Gastrocnemius medialis (tissue), 4 donors: ENCODE results near the gene EHD4.

Source experiments
- POLR2A ChIP-seq, 2 donors: fragments of 450-650 bp; IDR thresholded peaks; one replicate each; pipeline ENCODE4 v1.6.1; 2017; ENCODE audit warnings: antibody characterized with exemption in 2 of 2, mild to moderate bottlenecking in 2 of 2, moderate library complexity in 2 of 2
- TF ChIP-seq, protein P1 (sequence below), 5 experiments: fragments of 450-650 bp in 3 of 5; fragments of 200-600 bp in 2 of 5; sonication (generic) in 2 of 5; IDR thresholded peaks in 4 of 5; conservative IDR thresholded peaks in 1 of 5; 1 replicate in 4 of 5; 2 replicates in 1 of 5; pipeline ENCODE4 v1.5.1; 2016 to 2019; ENCODE audit warnings: antibody characterized with exemption in 5 of 5, mild to moderate bottlenecking in 3 of 5, moderate library complexity in 3 of 5

DNA sequence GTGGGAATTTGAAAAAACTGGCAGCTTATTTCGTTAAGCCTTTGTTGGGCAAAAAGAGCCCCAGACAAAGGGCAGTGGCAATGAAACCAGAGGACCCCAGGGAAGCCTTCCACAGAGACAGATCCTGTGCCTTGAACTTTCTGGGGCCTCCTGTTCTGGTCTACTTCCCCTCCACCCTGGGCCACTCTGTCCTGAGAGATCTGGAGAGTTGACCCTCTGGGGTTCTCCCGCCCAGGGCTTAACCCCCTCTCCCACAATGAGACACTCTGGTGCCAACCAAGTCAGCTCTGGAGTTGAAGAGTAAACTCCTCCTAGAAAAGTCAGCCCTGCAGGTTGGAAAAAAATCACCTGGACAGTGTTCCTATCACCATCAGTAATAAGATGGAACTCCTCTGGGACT, 20.8 kb downstream of the EHD4 start:
- TF ChIP-seq, protein P1, sequence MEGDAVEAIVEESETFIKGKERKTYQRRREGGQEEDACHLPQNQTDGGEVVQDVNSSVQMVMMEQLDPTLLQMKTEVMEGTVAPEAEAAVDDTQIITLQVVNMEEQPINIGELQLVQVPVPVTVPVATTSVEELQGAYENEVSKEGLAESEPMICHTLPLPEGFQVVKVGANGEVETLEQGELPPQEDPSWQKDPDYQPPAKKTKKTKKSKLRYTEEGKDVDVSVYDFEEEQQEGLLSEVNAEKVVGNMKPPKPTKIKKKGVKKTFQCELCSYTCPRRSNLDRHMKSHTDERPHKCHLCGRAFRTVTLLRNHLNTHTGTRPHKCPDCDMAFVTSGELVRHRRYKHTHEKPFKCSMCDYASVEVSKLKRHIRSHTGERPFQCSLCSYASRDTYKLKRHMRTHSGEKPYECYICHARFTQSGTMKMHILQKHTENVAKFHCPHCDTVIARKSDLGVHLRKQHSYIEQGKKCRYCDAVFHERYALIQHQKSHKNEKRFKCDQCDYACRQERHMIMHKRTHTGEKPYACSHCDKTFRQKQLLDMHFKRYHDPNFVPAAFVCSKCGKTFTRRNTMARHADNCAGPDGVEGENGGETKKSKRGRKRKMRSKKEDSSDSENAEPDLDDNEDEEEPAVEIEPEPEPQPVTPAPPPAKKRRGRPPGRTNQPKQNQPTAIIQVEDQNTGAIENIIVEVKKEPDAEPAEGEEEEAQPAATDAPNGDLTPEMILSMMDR (IDR thresholded peaks at IDR 0.05 in 4 of 5, conservative IDR thresholded peaks at IDR 0.05 in 1 of 5): no peak
- no peak for TF ChIP-seq POLR2A (IDR thresholded peaks at IDR 0.05)
